ENCODE measurements around the gene UMAD1. TPM values are rescaled to one million over a fixed set of nuclear protein-coding genes. Genes with fewer than 3 reads are reported as not detected.
"Not testable (repeated sequence)": the region's sequence is repeated elsewhere in the genome, so short reads cannot be mapped to it uniquely, and the experiment has no call there.

UMAD1 gene
- polyA plus RNA-seq, 3 donors, result 6.2 to 22.7 (median 18.6) TPM

- WGBS (ENCODE audit: insufficient coverage), result no CpG with 5 or more reads among the region's 3 CpGs
- Histone ChIP-seq H3K79me2 (ENCODE audit: insufficient read depth, low read length) (no peaks in the 10 kb centered on the region), H3K4me1 (ENCODE audit: control insufficient read depth in 1 of 2, insufficient read depth in 2 of 2, low read length in 2 of 2) (peaks cover 4% of the 10 kb centered on the region in 2 donors), H3K9ac (ENCODE audit: insufficient read depth, low read length, poor library complexity, severe bottlenecking) (no peak overlapping the region), H3K36me3 (replicated peaks in 1 of 2; ENCODE audit: control insufficient read depth in 1 of 2, insufficient read depth in 2 of 2, low read length in 2 of 2) (no peaks in the 10 kb centered on the region), H3K27ac (ENCODE audit: low read depth in 1 of 2, low read length in 2 of 2) (no peak overlapping the region), H2AFZ (ENCODE audit: insufficient read depth, low read depth, low read length, poor library complexity, severe bottlenecking) (no peak overlapping the region), H3K4me3 (replicated peaks in 1 of 3; ENCODE audit: low read depth in 2 of 3, low read length in 3 of 3) (no peak overlapping the region), H3K9me3 (replicated peaks in 1 of 2; ENCODE audit: control insufficient read depth in 1 of 2, insufficient read depth in 1 of 2, low read length in 2 of 2) (no peaks in the 10 kb centered on the region), H4K20me1 (ENCODE audit: insufficient read depth, low read length) (no peaks in the 10 kb centered on the region), H3K27me3 (ENCODE audit: control insufficient read depth in 2 of 2, insufficient read depth in 2 of 2, low read length in 2 of 2) (no peaks in the 10 kb centered on the region), H3K4me2 (replicated peaks; ENCODE audit: extremely low read depth, low read length, poor library complexity, severe bottlenecking) (no peak overlapping the region)
- no peak for DNase-seq
- Mint-ChIP-seq H3K27ac (no peak overlapping the region), H3K9me3 (peaks cover 0 to 2% (median 0%) of the 10 kb centered on the region in 7 donors), H3K4me3 (no peak overlapping the region), H3K27me3 (ENCODE audit: low read depth in 3 of 3) (peaks cover 0 to 1% (median 0%) of the 10 kb centered on the region in 3 donors), H3K4me1 (peaks cover 11% of the 10 kb centered on the region), H3K36me3 (peaks cover 11 to 13% of the 10 kb centered on the region in 2 donors)
- TF ChIP-seq CTCF (IDR thresholded peaks at IDR 0.05), result no peak
- intact Hi-C loops (cut with micrococcal nuclease), result no loop called here
These were observed 180.4 kb downstream of the UMAD1 start for GRCh38 chr7:7820939-7821338.

- Histone ChIP-seq H3K4me2 (replicated peaks; ENCODE audit: extremely low read depth, low read length, poor library complexity, severe bottlenecking) (no peak overlapping the region), H3K36me3 (replicated peaks in 1 of 2; ENCODE audit: control insufficient read depth in 1 of 2, insufficient read depth in 2 of 2, low read length in 2 of 2) (no peaks in the 10 kb centered on the region), H4K20me1 (ENCODE audit: insufficient read depth, low read length) (no peaks in the 10 kb centered on the region), H2AFZ (ENCODE audit: insufficient read depth, low read depth, low read length, poor library complexity, severe bottlenecking) (no peak overlapping the region), H3K27me3 (ENCODE audit: control insufficient read depth in 2 of 2, insufficient read depth in 2 of 2, low read length in 2 of 2) (no peaks in the 10 kb centered on the region), H3K4me1 (ENCODE audit: control insufficient read depth in 1 of 2, insufficient read depth in 2 of 2, low read length in 2 of 2) (no peaks in the 10 kb centered on the region), H3K4me3 (replicated peaks in 1 of 3; ENCODE audit: low read depth in 2 of 3, low read length in 3 of 3) (no peak overlapping the region), H3K27ac (ENCODE audit: low read depth in 1 of 2, low read length in 2 of 2) (no peak overlapping the region), H3K9me3 (replicated peaks in 1 of 2; ENCODE audit: control insufficient read depth in 1 of 2, insufficient read depth in 1 of 2, low read length in 2 of 2) (no peaks in the 10 kb centered on the region), H3K79me2 (ENCODE audit: insufficient read depth, low read length) (no peaks in the 10 kb centered on the region), H3K9ac (ENCODE audit: insufficient read depth, low read length, poor library complexity, severe bottlenecking) (no peak overlapping the region)
- Mint-ChIP-seq H3K4me3 (no peak overlapping the region), H3K27me3 (ENCODE audit: low read depth in 3 of 3) (peaks cover 0 to 1% (median 0%) of the 10 kb centered on the region in 3 donors), H3K4me1 (peaks cover 5% of the 10 kb centered on the region), H3K27ac (no peak overlapping the region), H3K9me3 (peaks cover 0 to 2% (median 0%) of the 10 kb centered on the region in 7 donors), H3K36me3 (peaks cover 11 to 15% of the 10 kb centered on the region in 2 donors)
- WGBS (ENCODE audit: insufficient coverage), result 100% methylated on average over 2 of the region's 3 CpGs
- no peak for TF ChIP-seq CTCF (IDR thresholded peaks at IDR 0.05)
- intact Hi-C loops (cut with micrococcal nuclease), result no loop called here
- DNase-seq, result no peak
These were observed 181.0 kb downstream of the UMAD1 start for GRCh38 chr7:7821517-7821916.

- DNase-seq; H3K4me1 ChIP-seq (ENCODE audit: control insufficient read depth in 1 of 2, insufficient read depth in 2 of 2, low read length in 2 of 2); H3K4me2 ChIP-seq (replicated peaks; ENCODE audit: extremely low read depth, low read length, poor library complexity, severe bottlenecking); H3K27me3 Mint-ChIP-seq (ENCODE audit: low read depth in 3 of 3); H3K4me3 Mint-ChIP-seq; H3K27ac ChIP-seq (ENCODE audit: low read depth in 1 of 2, low read length in 2 of 2); H2AFZ ChIP-seq (ENCODE audit: insufficient read depth, low read depth, low read length, poor library complexity, severe bottlenecking); intact Hi-C loops (cut with micrococcal nuclease); H3K4me1 Mint-ChIP-seq; H3K36me3 ChIP-seq (replicated peaks in 1 of 2; ENCODE audit: control insufficient read depth in 1 of 2, insufficient read depth in 2 of 2, low read length in 2 of 2); H3K79me2 ChIP-seq (ENCODE audit: insufficient read depth, low read length); H4K20me1 ChIP-seq (ENCODE audit: insufficient read depth, low read length); H3K4me3 ChIP-seq (replicated peaks in 1 of 3; ENCODE audit: low read depth in 2 of 3, low read length in 3 of 3); H3K9ac ChIP-seq (ENCODE audit: insufficient read depth, low read length, poor library complexity, severe bottlenecking); H3K9me3 Mint-ChIP-seq; H3K27me3 ChIP-seq (ENCODE audit: control insufficient read depth in 2 of 2, insufficient read depth in 2 of 2, low read length in 2 of 2); H3K27ac Mint-ChIP-seq; H3K9me3 ChIP-seq (replicated peaks in 1 of 2; ENCODE audit: control insufficient read depth in 1 of 2, insufficient read depth in 1 of 2, low read length in 2 of 2): not testable (repeated sequence)
- H3K36me3 Mint-ChIP-seq, result peaks cover 4 to 11% of the 10 kb centered on the region in 2 donors
These were observed 184.7 kb downstream of the UMAD1 start for GRCh38 chr7:7825294-7825693.

Data from CD14-positive monocyte (primary cell).